ENCODE measurements around the gene ATG9B.

DNA sequence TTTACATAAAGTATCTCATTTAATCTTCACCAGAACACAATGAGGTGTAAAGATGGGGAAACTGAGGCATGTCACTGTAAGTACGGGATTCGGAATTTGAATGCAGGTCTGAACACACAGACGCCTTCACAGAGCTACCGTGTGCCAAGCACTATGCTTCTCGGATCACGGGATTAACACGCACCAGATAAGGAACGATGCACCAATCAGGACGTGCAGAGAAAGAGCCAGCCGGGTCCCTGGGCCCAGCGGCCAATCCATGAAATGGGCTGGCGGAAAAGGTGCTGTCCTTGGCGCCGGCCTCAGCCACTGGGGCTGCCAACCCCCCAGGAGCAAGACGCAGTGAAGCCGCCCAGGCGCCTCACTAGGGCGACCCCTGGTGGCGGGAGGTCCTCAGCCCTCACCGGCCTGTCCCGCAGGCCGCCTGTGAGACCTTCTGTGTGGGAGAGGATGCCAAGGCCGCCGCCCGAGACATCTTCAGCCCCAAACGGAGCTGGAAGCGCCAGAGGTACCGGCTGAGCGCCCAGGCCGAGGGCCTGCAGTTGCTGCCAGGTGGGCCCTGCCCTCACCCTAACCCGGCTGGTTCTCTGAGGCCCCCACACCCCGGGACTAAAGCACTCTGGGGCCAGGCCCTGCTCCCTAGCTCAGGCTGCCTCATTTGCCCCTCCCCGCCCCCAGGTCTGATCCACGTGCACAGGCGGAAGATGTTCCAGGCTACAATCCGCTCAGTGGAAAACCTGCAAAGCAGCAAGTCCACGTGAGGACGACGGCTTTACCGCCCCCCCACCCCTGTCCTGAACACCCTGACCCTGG is 15.6 kb downstream of the ATG9B start:
- no peak for TF ChIP-seq POLR2AphosphoS5 (IDR thresholded peaks at IDR 0.05; ENCODE audit: low read depth, low read length)
- TF ChIP-seq, protein P1, sequence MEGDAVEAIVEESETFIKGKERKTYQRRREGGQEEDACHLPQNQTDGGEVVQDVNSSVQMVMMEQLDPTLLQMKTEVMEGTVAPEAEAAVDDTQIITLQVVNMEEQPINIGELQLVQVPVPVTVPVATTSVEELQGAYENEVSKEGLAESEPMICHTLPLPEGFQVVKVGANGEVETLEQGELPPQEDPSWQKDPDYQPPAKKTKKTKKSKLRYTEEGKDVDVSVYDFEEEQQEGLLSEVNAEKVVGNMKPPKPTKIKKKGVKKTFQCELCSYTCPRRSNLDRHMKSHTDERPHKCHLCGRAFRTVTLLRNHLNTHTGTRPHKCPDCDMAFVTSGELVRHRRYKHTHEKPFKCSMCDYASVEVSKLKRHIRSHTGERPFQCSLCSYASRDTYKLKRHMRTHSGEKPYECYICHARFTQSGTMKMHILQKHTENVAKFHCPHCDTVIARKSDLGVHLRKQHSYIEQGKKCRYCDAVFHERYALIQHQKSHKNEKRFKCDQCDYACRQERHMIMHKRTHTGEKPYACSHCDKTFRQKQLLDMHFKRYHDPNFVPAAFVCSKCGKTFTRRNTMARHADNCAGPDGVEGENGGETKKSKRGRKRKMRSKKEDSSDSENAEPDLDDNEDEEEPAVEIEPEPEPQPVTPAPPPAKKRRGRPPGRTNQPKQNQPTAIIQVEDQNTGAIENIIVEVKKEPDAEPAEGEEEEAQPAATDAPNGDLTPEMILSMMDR (IDR thresholded peaks at IDR 0.05): peak; percentile 97
- TF ChIP-seq, protein P2, sequence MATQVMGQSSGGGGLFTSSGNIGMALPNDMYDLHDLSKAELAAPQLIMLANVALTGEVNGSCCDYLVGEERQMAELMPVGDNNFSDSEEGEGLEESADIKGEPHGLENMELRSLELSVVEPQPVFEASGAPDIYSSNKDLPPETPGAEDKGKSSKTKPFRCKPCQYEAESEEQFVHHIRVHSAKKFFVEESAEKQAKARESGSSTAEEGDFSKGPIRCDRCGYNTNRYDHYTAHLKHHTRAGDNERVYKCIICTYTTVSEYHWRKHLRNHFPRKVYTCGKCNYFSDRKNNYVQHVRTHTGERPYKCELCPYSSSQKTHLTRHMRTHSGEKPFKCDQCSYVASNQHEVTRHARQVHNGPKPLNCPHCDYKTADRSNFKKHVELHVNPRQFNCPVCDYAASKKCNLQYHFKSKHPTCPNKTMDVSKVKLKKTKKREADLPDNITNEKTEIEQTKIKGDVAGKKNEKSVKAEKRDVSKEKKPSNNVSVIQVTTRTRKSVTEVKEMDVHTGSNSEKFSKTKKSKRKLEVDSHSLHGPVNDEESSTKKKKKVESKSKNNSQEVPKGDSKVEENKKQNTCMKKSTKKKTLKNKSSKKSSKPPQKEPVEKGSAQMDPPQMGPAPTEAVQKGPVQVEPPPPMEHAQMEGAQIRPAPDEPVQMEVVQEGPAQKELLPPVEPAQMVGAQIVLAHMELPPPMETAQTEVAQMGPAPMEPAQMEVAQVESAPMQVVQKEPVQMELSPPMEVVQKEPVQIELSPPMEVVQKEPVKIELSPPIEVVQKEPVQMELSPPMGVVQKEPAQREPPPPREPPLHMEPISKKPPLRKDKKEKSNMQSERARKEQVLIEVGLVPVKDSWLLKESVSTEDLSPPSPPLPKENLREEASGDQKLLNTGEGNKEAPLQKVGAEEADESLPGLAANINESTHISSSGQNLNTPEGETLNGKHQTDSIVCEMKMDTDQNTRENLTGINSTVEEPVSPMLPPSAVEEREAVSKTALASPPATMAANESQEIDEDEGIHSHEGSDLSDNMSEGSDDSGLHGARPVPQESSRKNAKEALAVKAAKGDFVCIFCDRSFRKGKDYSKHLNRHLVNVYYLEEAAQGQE (IDR thresholded peaks at IDR 0.05; ENCODE audit: insufficient read depth in 1 of 2, low read depth in 2 of 2, low read length in 1 of 2): no peak
- TF ChIP-seq SIN3A (IDR thresholded peaks at IDR 0.05; ENCODE audit: borderline replicate concordance, insufficient read depth, low read depth, low read length): no peak
- TF ChIP-seq TCF7L2 (IDR thresholded peaks at IDR 0.05; ENCODE audit: low read depth, low read length): no peak

All from Panc1 (cell line).